IPS DF 6.9 (cell line): ENCODE results near the gene TOGARAM2.

Experiments
- DNase-seq: peaks from one replicate; pipeline ENCODE4 v3.0.0-alpha.2; 2013; ENCODE audit warnings: low read depth, low spot score
- H3K27ac ChIP-seq: one replicate; pipeline ENCODE4 v1.5.1; 2013; ENCODE audit warnings: low read length, control low read depth
- H3K27me3 ChIP-seq: 2 replicates; pipeline ENCODE4 v1.6.1; 2013; ENCODE audit warnings: mild to moderate bottlenecking, low read length; ENCODE audit not compliant: control insufficient read depth, insufficient read depth
- H3K36me3 ChIP-seq: 2 replicates; pipeline ENCODE4 v1.6.1; 2013; ENCODE audit warnings: low read length; ENCODE audit not compliant: control insufficient read depth, insufficient read depth
- H3K4me1 ChIP-seq: 2 replicates; pipeline ENCODE4 v1.6.1; 2013; ENCODE audit warnings: low read length; ENCODE audit not compliant: control insufficient read depth, insufficient read depth
- H3K4me3 ChIP-seq: 2 replicates; pipeline ENCODE4 v1.5.1; 2013; ENCODE audit warnings: mild to moderate bottlenecking, low read length
- H3K9me3 ChIP-seq: 2 replicates; pipeline ENCODE4 v1.6.1; 2013; ENCODE audit warnings: low read length, inconsistent platforms; ENCODE audit not compliant: control insufficient read depth, insufficient read depth
- WGBS: extraction: QIAGEN DNeasy Blood & Tissue Kit; methylation state at CpG from one replicate; pipeline ENCODE4 v1.1.7; 2013; ENCODE audit warnings: mixed read lengths, missing lambda C conversion rate; ENCODE audit not compliant: insufficient read length, insufficient coverage; 5-methylcytosine and 5-hydroxymethylcytosine counted together

Gene TOGARAM2

GRCh38 chr2:28997847-28998735, 17.0 kb downstream of the TOGARAM2 start:
- no peaks in the 10 kb centered on the region for H3K9me3 ChIP-seq
- no CpG with 5 or more reads among the region's 17 CpGs for WGBS
- no peak overlapping the region for H3K27ac ChIP-seq
- no peaks in the 10 kb centered on the region for H3K27me3 ChIP-seq
- H3K4me3 ChIP-seq, result no peak overlapping the region
- no peaks in the 10 kb centered on the region for H3K4me1 ChIP-seq
- DNase-seq, result no peak
- H3K36me3 ChIP-seq, result no peaks in the 10 kb centered on the region; the same call in 1 of the 2 replicates

- no peaks in the 10 kb centered on the region for H3K4me1 ChIP-seq
- no peaks in the 10 kb centered on the region for H3K9me3 ChIP-seq
- H3K36me3 ChIP-seq, result no peaks in the 10 kb centered on the region
- no peak overlapping the region for H3K4me3 ChIP-seq
- no CpG with 5 or more reads among the region's 7 CpGs for WGBS
- no peak for DNase-seq
- no peaks in the 10 kb centered on the region for H3K27me3 ChIP-seq
- no peak overlapping the region for H3K27ac ChIP-seq
Observed at GRCh38 chr2:29000481-29000880, 19.4 kb downstream of the TOGARAM2 start.

- Histone ChIP-seq H3K4me1 (no peaks in the 10 kb centered on the region), H3K27me3 (no peaks in the 10 kb centered on the region), H3K9me3 (no peaks in the 10 kb centered on the region), H3K36me3 (no peaks in the 10 kb centered on the region), H3K27ac (no peak overlapping the region), H3K4me3 (no peak overlapping the region)
- WGBS, result no CpG with 5 or more reads among the region's 5 CpGs
- no peak for DNase-seq
Observed at GRCh38 chr2:29000956-29001355, 19.9 kb downstream of the TOGARAM2 start.

GRCh38 chr2:29001806-29002205, 20.7 kb downstream of the TOGARAM2 start:
- no peak for DNase-seq
- no peaks in the 10 kb centered on the region for H3K9me3 ChIP-seq
- WGBS, result no CpG with 5 or more reads among the region's 4 CpGs
- H3K36me3 ChIP-seq, result no peaks in the 10 kb centered on the region
- no peaks in the 10 kb centered on the region for H3K4me1 ChIP-seq
- no peaks in the 10 kb centered on the region for H3K27me3 ChIP-seq
- no peak overlapping the region for H3K4me3 ChIP-seq
- no peak overlapping the region for H3K27ac ChIP-seq

- Histone ChIP-seq H3K27ac (no peak overlapping the region), H3K27me3 (no peaks in the 10 kb centered on the region), H3K4me3 (no peak overlapping the region), H3K9me3 (no peaks in the 10 kb centered on the region), H3K36me3 (no peaks in the 10 kb centered on the region), H3K4me1 (no peaks in the 10 kb centered on the region)
- WGBS, result no CpG with 5 or more reads among the region's 1 CpG
- DNase-seq, result no peak
Observed at GRCh38 chr2:29004755-29005154, 23.7 kb downstream of the TOGARAM2 start.

GRCh38 chr2:29005331-29005730, 24.2 kb downstream of the TOGARAM2 start:
- Histone ChIP-seq H3K27me3 (no peaks in the 10 kb centered on the region), H3K4me1 (no peaks in the 10 kb centered on the region), H3K9me3 (no peaks in the 10 kb centered on the region), H3K27ac (no peak overlapping the region), H3K4me3 (no peak overlapping the region), H3K36me3 (no peaks in the 10 kb centered on the region)
- no peak for DNase-seq
- no CpG with 5 or more reads among the region's 7 CpGs for WGBS

- no CpG with 5 or more reads among the region's 12 CpGs for WGBS
- H3K36me3 ChIP-seq, result no peaks in the 10 kb centered on the region
- H3K4me3 ChIP-seq, result no peak overlapping the region
- DNase-seq, result no peak
- H3K9me3 ChIP-seq, result no peaks in the 10 kb centered on the region
- H3K4me1 ChIP-seq, result peaks cover 2% of the 10 kb centered on the region; the same call in 1 of the 2 replicates
- H3K27me3 ChIP-seq, result no peaks in the 10 kb centered on the region
- no peak overlapping the region for H3K27ac ChIP-seq
Observed at GRCh38 chr2:29006092-29006979, 25.2 kb downstream of the TOGARAM2 start.

- Histone ChIP-seq H3K27me3 (no peaks in the 10 kb centered on the region), H3K27ac (no peak overlapping the region), H3K4me1 (peaks cover 2% of the 10 kb centered on the region; the same call in 1 of the 2 replicates), H3K9me3 (no peaks in the 10 kb centered on the region), H3K36me3 (no peaks in the 10 kb centered on the region), H3K4me3 (no peak overlapping the region)
- DNase-seq, result no peak
- no CpG with 5 or more reads among the region's 2 CpGs for WGBS
Observed at GRCh38 chr2:29006980-29007301, 25.8 kb downstream of the TOGARAM2 start.

- DNase-seq, result no peak
- Histone ChIP-seq H3K4me3 (no peak overlapping the region), H3K9me3 (no peaks in the 10 kb centered on the region), H3K36me3 (no peaks in the 10 kb centered on the region), H3K27me3 (no peaks in the 10 kb centered on the region), H3K27ac (no peak overlapping the region), H3K4me1 (peaks cover 2% of the 10 kb centered on the region; the same call in 1 of the 2 replicates)
- no CpG with 5 or more reads among the region's 9 CpGs for WGBS
Observed at GRCh38 chr2:29009270-29009669, 28.2 kb downstream of the TOGARAM2 start.

GRCh38 chr2:29009711-29010677, 28.9 kb downstream of the TOGARAM2 start:
- Histone ChIP-seq H3K4me1 (peaks cover 2% of the 10 kb centered on the region; the same call in 1 of the 2 replicates), H3K9me3 (no peaks in the 10 kb centered on the region), H3K36me3 (no peaks in the 10 kb centered on the region), H3K27ac (no peak overlapping the region), H3K4me3 (no peak overlapping the region), H3K27me3 (no peaks in the 10 kb centered on the region)
- DNase-seq, result no peak
- WGBS, result no CpG with 5 or more reads among the region's 26 CpGs
